HepG2 (cell line): Measurements from ENCODE around the gene UMPS. TPM values are rescaled to one million over a fixed set of nuclear protein-coding genes. Genes with fewer than 3 reads are reported as not detected.

ENCODE experiments used
- ARNT ChIP-seq: fragments of 450-650 bp; IDR thresholded peaks from 2 replicates; pipeline ENCODE4 v1.6.1; 2017
- DMAP1 ChIP-seq: IDR thresholded peaks from 2 replicates; pipeline ENCODE4 v1.6.1; 2016
- KMT2A ChIP-seq: sonication (generic); formaldehyde crosslinking; IDR thresholded peaks from 2 replicates; pipeline ENCODE4 v1.4.0; 2020; ENCODE audit warnings: missing genetic modification reagents
- MLLT10 ChIP-seq: sonication (generic); formaldehyde crosslinking; IDR thresholded peaks from 2 replicates; pipeline ENCODE4 v1.4.0; 2020; ENCODE audit warnings: missing genetic modification reagents
- POGZ ChIP-seq: sonication (generic); formaldehyde crosslinking; IDR thresholded peaks from 2 replicates; pipeline ENCODE4 v1.4.0; 2020; ENCODE audit warnings: mild to moderate bottlenecking, missing genetic modification reagents
- RARA ChIP-seq: IDR thresholded peaks from 2 replicates; pipeline ENCODE4 v1.6.1; 2016; ENCODE audit warnings: missing genetic modification reagents, missing compliant biosample characterization
- RFX5 ChIP-seq: IDR thresholded peaks from 2 replicates; pipeline ENCODE4 v1.6.1; 2011; ENCODE audit warnings: low read depth, low read length, improper control_type of control experiment
- SOX5 ChIP-seq: IDR thresholded peaks from 2 replicates; pipeline ENCODE4 v1.6.1; 2016; ENCODE audit warnings: borderline replicate concordance
- TARDBP ChIP-seq: sonication (generic); formaldehyde crosslinking; IDR thresholded peaks from 2 replicates; pipeline ENCODE4 v1.8.0; 2022; ENCODE audit warnings: mild to moderate bottlenecking, missing genetic modification reagents
- ZEB1 ChIP-seq: IDR thresholded peaks from 2 replicates; pipeline ENCODE4 v1.6.1; 2012; ENCODE audit warnings: mild to moderate bottlenecking, low read depth, inconsistent platforms; ENCODE audit not compliant: insufficient replicate concordance
- ZFAT ChIP-seq: sonication (generic); formaldehyde crosslinking; conservative IDR thresholded peaks from 2 replicates; pipeline ENCODE4 v1.8.1; 2023; ENCODE audit warnings: missing genetic modification reagents, inconsistent platforms
- ZFP1 ChIP-seq: IDR thresholded peaks from 2 replicates; pipeline ENCODE4 v1.6.1; 2016
- ZNF205 ChIP-seq: IDR thresholded peaks from 2 replicates; pipeline ENCODE4 v1.6.1; 2018; ENCODE audit warnings: missing biosample characterization, missing genetic modification reagents
- ZNF337 ChIP-seq: sonication (generic); formaldehyde crosslinking; IDR thresholded peaks from 2 replicates; pipeline ENCODE4 v1.5.1; 2020; ENCODE audit warnings: missing genetic modification reagents, low read depth, mild to moderate bottlenecking, borderline replicate concordance
- ZNF33B ChIP-seq: sonication (generic); formaldehyde crosslinking; IDR thresholded peaks from 2 replicates; pipeline ENCODE4 v1.5.1; 2020; ENCODE audit warnings: mild to moderate bottlenecking, missing genetic modification reagents
- ZNF660 ChIP-seq: sonication (generic); formaldehyde crosslinking; IDR thresholded peaks from 2 replicates; pipeline ENCODE4 v1.5.1; 2020; ENCODE audit warnings: mild to moderate bottlenecking, low read depth, missing genetic modification reagents, borderline replicate concordance
- polyA plus RNA-seq, 8 experiments: library from polyadenylated mRNA; depleted of rRNA in 3 of 8; stranded (reverse) in 7 of 8; unstranded in 1 of 8; fragments of >200 nt; fragmentation: Illumina TruSeq in 4 of 8; extraction: Trizol in 4 of 8; gene quantifications; 2 replicates each; pipeline versions ENCODE4 v1.2.1 to v1.2.3, GENCODE V29; 2011 to 2016; ENCODE audit warnings: low read depth in 4 of 8, missing spikeins in 1 of 8, mixed read lengths in 1 of 8; ENCODE audit not compliant: insufficient read depth in 1 of 8
- total RNA-seq, 5 experiments: library from RNA; depleted of rRNA; stranded (reverse); fragments of >200 nt; fragmentation: Illumina TruSeq; extraction: Trizol; gene quantifications; 2 replicates each; pipeline ENCODE4 v1.2.3, GENCODE V29; 2016; ENCODE audit warnings: low read depth in 1 of 5
- TF ChIP-seq, protein P1 (sequence below): sonication (generic); formaldehyde crosslinking; IDR thresholded peaks from 2 replicates; pipeline ENCODE4 v1.5.0; 2020; ENCODE audit warnings: mild to moderate bottlenecking, missing genetic modification reagents
- TF ChIP-seq, protein P2 (sequence below): sonication (generic); formaldehyde crosslinking; IDR thresholded peaks from 2 replicates; pipeline ENCODE4 v1.5.0; 2020; ENCODE audit warnings: mild to moderate bottlenecking, missing genetic modification reagents, moderate library complexity
- TF ChIP-seq, protein P3 (sequence below): sonication (generic); formaldehyde crosslinking; IDR thresholded peaks from 2 replicates; pipeline ENCODE4 v1.4.0; 2020; ENCODE audit warnings: missing genetic modification reagents
- TF ChIP-seq, protein P4 (sequence below): sonication (generic); formaldehyde crosslinking; IDR thresholded peaks from 2 replicates; pipeline ENCODE4 v1.4.0; 2020; ENCODE audit warnings: missing genetic modification reagents, borderline replicate concordance
- TF ChIP-seq, protein P5 (sequence below): sonication (generic); formaldehyde crosslinking; IDR thresholded peaks from 2 replicates; pipeline ENCODE4 v1.5.0; 2020; ENCODE audit warnings: mild to moderate bottlenecking, missing genetic modification reagents

UMPS gene
- total and polyA plus RNA-seq, 2 of the 13 experiments (the other 11 are each of a cell fraction or from before 2014, with no cell fraction given) = 52.7 to 74.2 TPM

DNA sequence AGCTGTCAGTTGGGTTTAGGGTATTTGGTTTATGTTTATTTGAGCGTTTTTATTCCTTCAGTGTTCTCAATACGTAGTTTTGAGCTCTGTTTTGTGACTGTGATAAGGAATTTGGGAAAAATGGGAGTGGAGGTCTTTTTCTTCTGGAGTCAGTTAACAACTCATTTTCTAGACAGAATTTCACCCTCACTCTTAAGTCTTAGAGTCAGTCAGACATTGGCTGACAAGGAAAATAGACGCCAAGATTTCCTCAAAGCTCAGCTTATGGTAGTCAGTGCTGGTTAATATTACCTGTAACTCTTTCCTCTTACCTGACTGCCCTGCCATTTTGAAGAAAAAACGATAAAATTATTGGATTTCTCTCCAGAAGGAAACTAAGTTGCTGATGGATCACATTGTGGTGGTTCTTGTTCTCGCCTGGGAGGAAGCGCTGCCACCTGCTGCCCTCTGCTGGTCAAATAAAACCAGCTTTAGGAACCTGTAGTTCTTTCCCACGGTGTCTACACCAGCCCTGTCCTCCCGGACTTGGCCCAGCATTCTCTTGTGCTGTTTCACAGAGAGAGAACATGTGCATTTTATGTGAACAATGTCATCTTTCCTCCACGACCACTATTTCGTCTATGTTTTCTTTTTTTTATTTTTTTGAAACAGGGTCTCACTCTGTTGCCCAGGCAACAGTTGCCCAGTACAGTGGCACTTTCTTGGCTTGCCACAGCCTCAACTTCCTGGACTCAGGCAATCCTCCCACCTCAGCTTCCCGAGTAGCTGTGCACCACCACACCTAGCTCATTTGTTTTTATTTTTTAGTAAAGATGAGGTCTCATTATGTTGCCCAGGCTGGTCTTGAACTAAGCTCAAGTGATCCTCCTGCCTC is 41.4 kb upstream of the UMPS start (continued):
- TF ChIP-seq, protein P1, sequence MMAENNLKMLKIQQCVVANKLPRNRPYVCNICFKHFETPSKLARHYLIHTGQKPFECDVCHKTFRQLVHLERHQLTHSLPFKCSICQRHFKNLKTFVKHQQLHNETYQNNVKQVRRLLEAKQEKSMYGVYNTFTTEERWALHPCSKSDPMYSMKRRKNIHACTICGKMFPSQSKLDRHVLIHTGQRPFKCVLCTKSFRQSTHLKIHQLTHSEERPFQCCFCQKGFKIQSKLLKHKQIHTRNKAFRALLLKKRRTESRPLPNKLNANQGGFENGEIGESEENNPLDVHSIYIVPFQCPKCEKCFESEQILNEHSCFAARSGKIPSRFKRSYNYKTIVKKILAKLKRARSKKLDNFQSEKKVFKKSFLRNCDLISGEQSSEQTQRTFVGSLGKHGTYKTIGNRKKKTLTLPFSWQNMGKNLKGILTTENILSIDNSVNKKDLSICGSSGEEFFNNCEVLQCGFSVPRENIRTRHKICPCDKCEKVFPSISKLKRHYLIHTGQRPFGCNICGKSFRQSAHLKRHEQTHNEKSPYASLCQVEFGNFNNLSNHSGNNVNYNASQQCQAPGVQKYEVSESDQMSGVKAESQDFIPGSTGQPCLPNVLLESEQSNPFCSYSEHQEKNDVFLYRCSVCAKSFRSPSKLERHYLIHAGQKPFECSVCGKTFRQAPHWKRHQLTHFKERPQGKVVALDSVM (CRISPR knock-in tag) = peak; percentile 51; the same call in 1 of the 2 replicates
- peak; percentile 38; the same call in 1 of the 2 replicates for TF ChIP-seq KMT2A (CRISPR knock-in tag)
- no peak for TF ChIP-seq RARA (CRISPR knock-in tag)
- TF ChIP-seq, protein P2, sequence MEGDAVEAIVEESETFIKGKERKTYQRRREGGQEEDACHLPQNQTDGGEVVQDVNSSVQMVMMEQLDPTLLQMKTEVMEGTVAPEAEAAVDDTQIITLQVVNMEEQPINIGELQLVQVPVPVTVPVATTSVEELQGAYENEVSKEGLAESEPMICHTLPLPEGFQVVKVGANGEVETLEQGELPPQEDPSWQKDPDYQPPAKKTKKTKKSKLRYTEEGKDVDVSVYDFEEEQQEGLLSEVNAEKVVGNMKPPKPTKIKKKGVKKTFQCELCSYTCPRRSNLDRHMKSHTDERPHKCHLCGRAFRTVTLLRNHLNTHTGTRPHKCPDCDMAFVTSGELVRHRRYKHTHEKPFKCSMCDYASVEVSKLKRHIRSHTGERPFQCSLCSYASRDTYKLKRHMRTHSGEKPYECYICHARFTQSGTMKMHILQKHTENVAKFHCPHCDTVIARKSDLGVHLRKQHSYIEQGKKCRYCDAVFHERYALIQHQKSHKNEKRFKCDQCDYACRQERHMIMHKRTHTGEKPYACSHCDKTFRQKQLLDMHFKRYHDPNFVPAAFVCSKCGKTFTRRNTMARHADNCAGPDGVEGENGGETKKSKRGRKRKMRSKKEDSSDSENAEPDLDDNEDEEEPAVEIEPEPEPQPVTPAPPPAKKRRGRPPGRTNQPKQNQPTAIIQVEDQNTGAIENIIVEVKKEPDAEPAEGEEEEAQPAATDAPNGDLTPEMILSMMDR (CRISPR knock-in tag) = peak; percentile 90
- 0 out of 2 replicates have a peak, but pooled peaks have one; percentile 11 for TF ChIP-seq SOX5 (CRISPR knock-in tag)
- TF ChIP-seq ZEB1 = peak; percentile 38
- no peak for TF ChIP-seq ZNF205
- 0 out of 2 replicates have a peak, but pooled peaks have one; percentile 31 for TF ChIP-seq ZFP1 (CRISPR knock-in tag)
- TF ChIP-seq, protein P3, sequence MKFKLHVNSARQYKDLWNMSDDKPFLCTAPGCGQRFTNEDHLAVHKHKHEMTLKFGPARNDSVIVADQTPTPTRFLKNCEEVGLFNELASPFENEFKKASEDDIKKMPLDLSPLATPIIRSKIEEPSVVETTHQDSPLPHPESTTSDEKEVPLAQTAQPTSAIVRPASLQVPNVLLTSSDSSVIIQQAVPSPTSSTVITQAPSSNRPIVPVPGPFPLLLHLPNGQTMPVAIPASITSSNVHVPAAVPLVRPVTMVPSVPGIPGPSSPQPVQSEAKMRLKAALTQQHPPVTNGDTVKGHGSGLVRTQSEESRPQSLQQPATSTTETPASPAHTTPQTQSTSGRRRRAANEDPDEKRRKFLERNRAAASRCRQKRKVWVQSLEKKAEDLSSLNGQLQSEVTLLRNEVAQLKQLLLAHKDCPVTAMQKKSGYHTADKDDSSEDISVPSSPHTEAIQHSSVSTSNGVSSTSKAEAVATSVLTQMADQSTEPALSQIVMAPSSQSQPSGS (CRISPR knock-in tag) = 0 out of 2 replicates have a peak, but pooled peaks have one; percentile 44
- TF ChIP-seq ZFAT = no peak
- TF ChIP-seq ZNF33B = no peak
- TF ChIP-seq, protein P4, sequence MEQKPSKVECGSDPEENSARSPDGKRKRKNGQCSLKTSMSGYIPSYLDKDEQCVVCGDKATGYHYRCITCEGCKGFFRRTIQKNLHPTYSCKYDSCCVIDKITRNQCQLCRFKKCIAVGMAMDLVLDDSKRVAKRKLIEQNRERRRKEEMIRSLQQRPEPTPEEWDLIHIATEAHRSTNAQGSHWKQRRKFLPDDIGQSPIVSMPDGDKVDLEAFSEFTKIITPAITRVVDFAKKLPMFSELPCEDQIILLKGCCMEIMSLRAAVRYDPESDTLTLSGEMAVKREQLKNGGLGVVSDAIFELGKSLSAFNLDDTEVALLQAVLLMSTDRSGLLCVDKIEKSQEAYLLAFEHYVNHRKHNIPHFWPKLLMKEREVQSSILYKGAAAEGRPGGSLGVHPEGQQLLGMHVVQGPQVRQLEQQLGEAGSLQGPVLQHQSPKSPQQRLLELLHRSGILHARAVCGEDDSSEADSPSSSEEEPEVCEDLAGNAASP (CRISPR knock-in tag) = 0 out of 2 replicates have a peak, but pooled peaks have one; percentile 16
- TF ChIP-seq TARDBP (CRISPR knock-in tag) = 0 out of 2 replicates have a peak, but pooled peaks have one; percentile 42
- TF ChIP-seq POGZ (CRISPR knock-in tag) = 0 out of 2 replicates have a peak, but pooled peaks have one; percentile 9
- no peak for TF ChIP-seq MLLT10 (CRISPR knock-in tag)
- TF ChIP-seq, protein P5, sequence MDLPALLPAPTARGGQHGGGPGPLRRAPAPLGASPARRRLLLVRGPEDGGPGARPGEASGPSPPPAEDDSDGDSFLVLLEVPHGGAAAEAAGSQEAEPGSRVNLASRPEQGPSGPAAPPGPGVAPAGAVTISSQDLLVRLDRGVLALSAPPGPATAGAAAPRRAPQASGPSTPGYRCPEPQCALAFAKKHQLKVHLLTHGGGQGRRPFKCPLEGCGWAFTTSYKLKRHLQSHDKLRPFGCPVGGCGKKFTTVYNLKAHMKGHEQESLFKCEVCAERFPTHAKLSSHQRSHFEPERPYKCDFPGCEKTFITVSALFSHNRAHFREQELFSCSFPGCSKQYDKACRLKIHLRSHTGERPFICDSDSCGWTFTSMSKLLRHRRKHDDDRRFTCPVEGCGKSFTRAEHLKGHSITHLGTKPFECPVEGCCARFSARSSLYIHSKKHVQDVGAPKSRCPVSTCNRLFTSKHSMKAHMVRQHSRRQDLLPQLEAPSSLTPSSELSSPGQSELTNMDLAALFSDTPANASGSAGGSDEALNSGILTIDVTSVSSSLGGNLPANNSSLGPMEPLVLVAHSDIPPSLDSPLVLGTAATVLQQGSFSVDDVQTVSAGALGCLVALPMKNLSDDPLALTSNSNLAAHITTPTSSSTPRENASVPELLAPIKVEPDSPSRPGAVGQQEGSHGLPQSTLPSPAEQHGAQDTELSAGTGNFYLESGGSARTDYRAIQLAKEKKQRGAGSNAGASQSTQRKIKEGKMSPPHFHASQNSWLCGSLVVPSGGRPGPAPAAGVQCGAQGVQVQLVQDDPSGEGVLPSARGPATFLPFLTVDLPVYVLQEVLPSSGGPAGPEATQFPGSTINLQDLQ = no peak
- no peak for TF ChIP-seq DMAP1 (CRISPR knock-in tag)
- no peak for TF ChIP-seq RFX5
- no peak for TF ChIP-seq ZNF337 (CRISPR knock-in tag)
- TF ChIP-seq ARNT = no peak
- TF ChIP-seq ZNF660 (CRISPR knock-in tag) = no peak
